ENCODE results near the gene DIAPH3. TPM values are rescaled to one million over a fixed set of nuclear protein-coding genes. Genes with fewer than 3 reads are reported as not detected.

DIAPH3 gene
- total and polyA plus RNA-seq, 2 of the 8 experiments (the other 6 are each of a cell fraction or from before 2014, with no cell fraction given): 8.0 to 30.8 TPM

DNA sequence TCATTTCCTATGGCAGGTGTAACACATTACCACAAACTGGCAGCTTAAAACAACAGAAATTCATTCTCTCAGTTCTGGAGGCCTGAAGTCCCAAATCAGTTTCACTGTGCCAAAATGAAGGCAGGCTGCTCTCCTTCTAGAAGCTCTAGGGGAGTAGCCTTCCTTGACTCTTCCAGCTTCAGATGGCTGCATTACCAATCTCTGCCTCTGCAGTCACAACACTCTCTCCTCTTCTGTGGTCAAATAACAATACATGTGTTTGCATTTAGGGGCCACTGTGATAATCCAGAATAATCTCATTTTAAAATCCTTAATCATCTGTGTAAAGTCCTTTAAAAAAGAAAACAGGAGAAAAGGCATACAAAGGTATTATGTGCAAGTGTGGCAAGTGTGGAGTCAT, 7.8 kb downstream of the DIAPH3 start:
- H2BK12ac ChIP-seq (ENCODE audit: low read depth, low read length): no peak overlapping the region
- H3K4me2 ChIP-seq (ENCODE audit: insufficient read depth in 1 of 2, low read depth in 2 of 2, low read length in 2 of 2): no peak overlapping the region
- H3K36me3 ChIP-seq (ENCODE audit: control insufficient read depth in 2 of 4, insufficient read depth in 4 of 4, low read length in 3 of 4): peaks cover 0 to 3% (median 1%) of the 10 kb centered on the region in 4 experiments; a peak in 2 of 8 replicates
- no peak overlapping the region for H4K5ac ChIP-seq (ENCODE audit: insufficient read length, low read depth, low read length)
- H2AK5ac ChIP-seq (ENCODE audit: low read depth, low read length): no peak overlapping the region
- TF ChIP-seq SRF (IDR thresholded peaks at IDR 0.05; ENCODE audit: low read depth, low read length): no peak
- no peak for TF ChIP-seq SUZ12 (IDR thresholded peaks at IDR 0.05; ENCODE audit: low read length)
- TF ChIP-seq SIX5 (IDR thresholded peaks at IDR 0.05; ENCODE audit: low read depth, low read length): no peak
- TF ChIP-seq CTCF (IDR thresholded peaks at IDR 0.05; ENCODE audit: control extremely low read depth in 1 of 3, insufficient read depth in 1 of 3, low read depth in 1 of 3, low read length in 3 of 3): peak in 1 of 3 experiments; percentile 22; a peak in 1 of 4 replicates
- no peak overlapping the region for H3K4ac ChIP-seq (replicated peaks; ENCODE audit: insufficient read length, low read depth, low read length)
- H4K20me1 ChIP-seq (replicated peaks in 1 of 2; ENCODE audit: control insufficient read depth in 1 of 2, insufficient read depth in 2 of 2, low read length in 2 of 2): peaks cover 0 to 4% of the 10 kb centered on the region in 2 experiments
- H3K4me3 ChIP-seq (ENCODE audit: extremely low read depth in 1 of 4, insufficient read depth in 2 of 4, low read depth in 3 of 4, low read length in 4 of 4): no peak overlapping the region
- no peak overlapping the region for H4K8ac ChIP-seq (ENCODE audit: extremely low read depth, insufficient read depth, low read length)
- peaks cover 11 to 96% of the 10 kb centered on the region in 2 experiments for H3K79me2 ChIP-seq (ENCODE audit: control insufficient read depth in 1 of 2, insufficient read depth in 2 of 2, low read length in 2 of 2)
- H2BK5ac ChIP-seq (ENCODE audit: low read depth, low read length): no peak overlapping the region
- no peaks in the 10 kb centered on the region for H3K9me3 ChIP-seq (ENCODE audit: insufficient read depth in 2 of 2, low read depth in 1 of 2, low read length in 1 of 2)
- no peak overlapping the region for H3K14ac ChIP-seq (ENCODE audit: insufficient read length)
- no peak for DNase-seq (ENCODE audit: low read depth in 1 of 2, low spot score in 2 of 2)
- peaks cover 0 to 8% (median 0%) of the 10 kb centered on the region in 4 experiments; a peak in 1 of 7 replicates for H3K4me1 ChIP-seq (replicated peaks in 1 of 4; ENCODE audit: control insufficient read depth in 3 of 4, insufficient read depth in 4 of 4, low read length in 3 of 4)
- ChIA-PET CTCF (ENCODE audit: partially characterized antibody) (interaction anchor here (0.9 to 1.2 kb wide), 5 partner anchors 10 to 105 kb away, joined by 3 to 5 read pairs (median 3); no protein-coding TSS in a partner anchor), POLR2A (ENCODE audit: partially characterized antibody) (interaction anchor here (1.3 kb wide), 1 partner anchor 9 kb away, joined by 3 read pairs; no protein-coding TSS in a partner anchor)
- H3K18ac ChIP-seq (ENCODE audit: extremely low read depth, low read length): no peak overlapping the region
- no peak overlapping the region for H2BK120ac ChIP-seq (replicated peaks; ENCODE audit: low read depth, low read length)
- no peak overlapping the region for H2BK15ac ChIP-seq (ENCODE audit: low read length)
- peak overlapping the region in 1 of 4 experiments; percentile 34; a peak in 1 of 7 replicates for H3K9ac ChIP-seq (replicated peaks in 1 of 4; ENCODE audit: extremely low read depth in 1 of 4, low read depth in 3 of 4, low read length in 3 of 4)
- no peak for FAIRE-seq
- H3K23me2 ChIP-seq (ENCODE audit: low read depth, low read length): no peaks in the 10 kb centered on the region
- H3K27ac ChIP-seq (ENCODE audit: low read depth, low read length): no peak overlapping the region
- no peak overlapping the region for H2AFZ ChIP-seq (ENCODE audit: low read length)
- no peaks in the 10 kb centered on the region for H3K27me3 ChIP-seq (replicated peaks in 1 of 4; ENCODE audit: control insufficient read depth in 3 of 4, extremely low read depth in 1 of 4, insufficient read depth in 3 of 4, low read length in 3 of 4)
- H2BK20ac ChIP-seq (ENCODE audit: low read length): no peak overlapping the region
- H3K56ac ChIP-seq (replicated peaks; ENCODE audit: insufficient read length, low read depth, low read length): no peak overlapping the region
- H3K79me1 ChIP-seq (ENCODE audit: low read depth, low read length): peaks cover 9% of the 10 kb centered on the region; the same call in 1 of the 2 replicates
- H3K23ac ChIP-seq (ENCODE audit: insufficient read length): no peak overlapping the region
- no peak overlapping the region for H4K91ac ChIP-seq (replicated peaks; ENCODE audit: insufficient read length, low read length)

All from H1 (cell line).